Subcutaneous adipose tissue (tissue), 4 donors: ENCODE measurements around the gene UBQLN1. TPM values are rescaled to one million over a fixed set of nuclear protein-coding genes. Genes with fewer than 3 reads are reported as not detected.

Source experiments
- total RNA-seq, 4 donors: library from RNA; depleted of rRNA; stranded (reverse); fragments of >200 nt; gene quantifications; one replicate each; pipeline ENCODE4 v1.1.0, GENCODE V29; 2016
- TF ChIP-seq, protein P1 (sequence below): fragments of 450-650 bp; IDR thresholded peaks from one replicate; pipeline ENCODE4 v1.5.1; 2016; ENCODE audit warnings: low read depth, mild to moderate bottlenecking, control low read depth, antibody characterized with exemption, moderate library complexity

The UBQLN1 gene
- total RNA-seq, 4 donors from 2014 or later = 106 to 138 (median 126) TPM

DNA sequence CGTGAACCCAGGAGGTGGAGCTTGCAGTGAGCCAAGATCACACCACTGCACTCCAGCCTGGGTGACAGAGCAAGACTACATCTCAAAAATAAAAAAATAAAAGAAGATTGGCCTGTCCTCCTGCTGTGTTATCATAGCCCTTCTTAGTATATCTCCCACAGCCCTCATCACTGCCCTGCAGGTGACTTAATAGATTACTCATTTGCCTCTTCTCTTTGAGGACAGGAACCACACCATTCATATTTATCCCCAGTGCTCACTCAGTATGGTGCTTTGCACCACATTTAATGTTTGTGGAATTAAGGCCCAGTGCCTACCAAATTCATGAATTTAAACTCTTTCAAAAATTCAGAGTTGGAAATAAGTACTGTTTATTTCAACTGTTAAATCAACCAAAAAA, 74.5 kb downstream of the UBQLN1 start:
- TF ChIP-seq, protein P1, sequence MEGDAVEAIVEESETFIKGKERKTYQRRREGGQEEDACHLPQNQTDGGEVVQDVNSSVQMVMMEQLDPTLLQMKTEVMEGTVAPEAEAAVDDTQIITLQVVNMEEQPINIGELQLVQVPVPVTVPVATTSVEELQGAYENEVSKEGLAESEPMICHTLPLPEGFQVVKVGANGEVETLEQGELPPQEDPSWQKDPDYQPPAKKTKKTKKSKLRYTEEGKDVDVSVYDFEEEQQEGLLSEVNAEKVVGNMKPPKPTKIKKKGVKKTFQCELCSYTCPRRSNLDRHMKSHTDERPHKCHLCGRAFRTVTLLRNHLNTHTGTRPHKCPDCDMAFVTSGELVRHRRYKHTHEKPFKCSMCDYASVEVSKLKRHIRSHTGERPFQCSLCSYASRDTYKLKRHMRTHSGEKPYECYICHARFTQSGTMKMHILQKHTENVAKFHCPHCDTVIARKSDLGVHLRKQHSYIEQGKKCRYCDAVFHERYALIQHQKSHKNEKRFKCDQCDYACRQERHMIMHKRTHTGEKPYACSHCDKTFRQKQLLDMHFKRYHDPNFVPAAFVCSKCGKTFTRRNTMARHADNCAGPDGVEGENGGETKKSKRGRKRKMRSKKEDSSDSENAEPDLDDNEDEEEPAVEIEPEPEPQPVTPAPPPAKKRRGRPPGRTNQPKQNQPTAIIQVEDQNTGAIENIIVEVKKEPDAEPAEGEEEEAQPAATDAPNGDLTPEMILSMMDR = no peak

DNA sequence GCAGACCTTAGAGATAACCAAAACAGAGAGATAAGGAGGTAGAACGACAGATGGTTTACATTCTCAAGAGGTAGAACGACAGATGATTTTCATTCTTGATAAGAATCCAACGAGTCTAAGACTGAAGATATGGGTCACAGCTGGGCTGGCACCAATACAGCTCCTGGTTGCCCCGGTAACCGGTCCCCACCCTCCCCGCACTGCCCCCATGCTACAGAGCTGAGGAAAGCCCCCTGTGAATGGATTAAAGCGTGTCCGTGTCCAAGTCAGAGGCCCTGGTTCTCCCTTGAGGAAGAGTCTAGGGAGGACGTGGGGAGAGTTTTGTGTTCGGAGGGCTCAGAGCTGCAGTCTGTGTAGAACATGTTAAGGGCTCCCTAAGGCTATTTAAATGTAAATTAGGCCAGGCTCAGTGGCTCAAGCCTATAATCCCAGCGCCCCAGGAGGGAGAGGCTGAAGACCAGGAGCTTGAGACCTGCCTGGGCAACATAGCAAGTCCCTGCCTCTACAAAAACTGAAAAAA, 76.8 kb downstream of the UBQLN1 start:
- TF ChIP-seq, protein P1 = no peak

DNA sequence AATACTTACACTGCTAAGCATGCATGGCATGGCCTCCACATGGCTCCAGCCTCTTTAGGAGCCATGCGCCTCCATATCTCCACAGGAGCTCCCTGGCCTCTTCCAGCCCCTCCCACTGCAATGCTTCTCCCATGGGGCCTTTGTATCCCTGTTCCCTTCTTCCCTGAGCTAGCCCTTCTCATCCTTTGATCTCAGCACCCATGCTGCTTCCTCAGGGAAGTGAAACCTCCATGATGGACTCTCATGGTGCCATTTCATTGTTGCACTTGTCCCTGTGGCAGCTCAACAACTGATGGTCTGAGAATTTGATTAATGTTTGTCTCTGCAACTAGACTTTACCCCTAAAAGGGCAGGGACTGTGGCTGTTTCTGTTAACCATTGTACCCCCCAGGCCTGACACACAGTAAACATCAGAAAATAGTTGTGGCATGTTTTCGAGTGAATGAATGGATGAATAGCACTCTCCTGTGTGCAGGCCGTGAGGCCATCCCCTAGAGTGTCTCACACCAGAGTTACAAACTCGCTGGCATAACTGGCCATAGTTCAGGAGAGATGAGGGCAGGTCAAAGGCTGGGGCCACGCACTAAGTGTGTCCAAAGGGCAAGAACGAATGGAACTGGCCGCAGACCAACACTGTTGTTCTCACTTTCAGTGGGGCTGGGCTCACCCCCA, 78.2 kb downstream of the UBQLN1 start:
- TF ChIP-seq, protein P1 = no peak

DNA sequence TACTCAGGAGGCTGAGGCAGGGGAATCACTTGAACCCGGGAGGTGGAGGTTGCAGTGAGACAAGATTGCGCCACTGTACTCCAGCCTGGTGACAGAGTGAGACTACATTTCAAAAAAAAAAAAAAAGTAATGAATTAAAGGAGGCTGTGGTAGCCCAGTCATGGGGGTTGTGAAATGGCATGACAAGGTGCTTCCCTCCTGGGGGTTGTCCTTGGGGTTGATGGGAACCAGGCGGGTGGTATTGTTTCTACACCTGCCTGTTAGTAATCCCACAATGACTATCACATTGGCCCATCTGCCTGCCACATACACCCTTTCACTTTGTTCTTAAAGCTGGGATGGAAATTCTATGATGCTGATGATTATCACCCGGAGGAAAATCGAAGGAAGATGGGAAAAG, 79.2 kb downstream of the UBQLN1 start:
- TF ChIP-seq, protein P1 = no peak

DNA sequence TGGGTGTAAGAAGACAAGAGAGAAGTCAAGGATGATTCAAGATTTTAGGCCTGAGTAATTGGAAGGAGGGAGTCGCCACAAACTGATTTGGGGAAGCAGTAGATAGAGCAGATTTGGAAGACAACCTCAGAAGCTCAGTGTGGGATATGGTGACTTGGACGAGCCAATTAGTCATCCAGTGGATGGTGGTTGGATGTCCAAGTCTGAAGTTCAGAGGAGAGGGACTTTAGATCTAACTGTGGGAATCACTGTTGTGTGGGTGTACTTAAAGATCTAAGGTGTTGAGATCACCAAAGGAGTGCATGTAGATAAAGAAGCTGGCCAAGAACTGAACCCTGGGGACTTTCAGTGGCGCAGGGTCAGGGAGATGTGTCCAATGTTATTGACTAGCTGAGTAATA, 82.6 kb downstream of the UBQLN1 start:
- TF ChIP-seq, protein P1 = no peak

DNA sequence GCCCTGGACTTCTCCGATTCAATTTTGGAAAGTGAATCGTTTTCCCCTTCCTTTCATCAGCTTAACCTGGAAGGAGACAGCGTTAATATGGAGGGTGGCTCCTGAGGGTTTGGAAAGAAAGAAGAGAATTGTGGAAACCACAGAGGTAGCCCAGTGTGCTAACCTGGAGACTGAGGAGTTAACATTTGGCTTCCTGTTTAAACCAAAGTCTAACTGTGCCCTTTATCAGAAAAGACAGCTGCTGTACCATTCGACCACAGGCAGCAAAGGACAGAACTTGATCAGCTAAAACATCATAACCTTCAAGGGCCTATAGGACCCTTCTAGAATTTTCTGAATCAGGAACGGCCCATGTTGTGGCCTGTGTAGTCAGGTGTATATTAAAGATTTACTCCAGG, 84.1 kb downstream of the UBQLN1 start:
- TF ChIP-seq, protein P1 = no peak

DNA sequence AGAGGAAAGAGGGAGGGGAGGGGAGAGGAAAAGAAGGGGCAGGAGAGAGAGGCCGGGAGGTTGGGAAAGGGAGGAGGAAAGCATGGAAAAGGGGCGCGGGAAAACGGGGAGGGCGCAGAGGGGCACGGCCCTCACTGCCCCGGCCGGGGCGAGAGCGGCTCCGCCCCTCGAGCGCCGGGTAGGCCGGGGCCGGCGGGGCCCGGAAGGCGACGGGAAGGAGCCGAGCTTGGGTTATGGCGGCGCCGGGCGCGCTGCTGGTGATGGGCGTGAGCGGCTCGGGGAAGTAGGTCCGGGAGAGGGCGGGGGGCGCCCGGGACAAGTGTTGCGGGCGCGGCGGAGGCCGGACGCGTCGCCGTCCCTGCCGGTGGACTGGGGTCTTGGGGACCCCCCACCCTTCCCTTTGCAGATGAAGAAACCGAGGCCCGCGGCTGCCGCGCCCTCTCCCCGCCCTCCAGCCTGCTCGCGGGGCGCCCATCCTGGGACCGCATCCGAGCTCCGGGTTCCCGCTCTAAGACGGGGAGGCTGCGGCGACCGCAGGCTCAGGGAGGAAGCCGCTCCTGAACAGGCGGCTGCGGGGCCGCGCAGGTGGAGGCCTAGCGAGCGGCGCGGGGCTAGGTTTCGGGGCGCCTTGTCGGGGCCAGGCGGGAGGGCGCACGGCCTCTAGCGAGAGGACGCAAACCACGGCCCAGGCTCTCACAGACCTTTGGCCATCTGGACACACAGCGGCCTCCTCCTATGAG, 84.6 kb downstream of the UBQLN1 start, which contains the start of gene IDNK:
Gene IDNK (plus strand): TSS at position 205 of the 740 bp plus-strand sequence. CDS start 29 bp downstream, at position 234.
- TF ChIP-seq, protein P1 = no peak
